ENCODE measurements around the gene GEMIN7.

GEMIN7 gene

DNA sequence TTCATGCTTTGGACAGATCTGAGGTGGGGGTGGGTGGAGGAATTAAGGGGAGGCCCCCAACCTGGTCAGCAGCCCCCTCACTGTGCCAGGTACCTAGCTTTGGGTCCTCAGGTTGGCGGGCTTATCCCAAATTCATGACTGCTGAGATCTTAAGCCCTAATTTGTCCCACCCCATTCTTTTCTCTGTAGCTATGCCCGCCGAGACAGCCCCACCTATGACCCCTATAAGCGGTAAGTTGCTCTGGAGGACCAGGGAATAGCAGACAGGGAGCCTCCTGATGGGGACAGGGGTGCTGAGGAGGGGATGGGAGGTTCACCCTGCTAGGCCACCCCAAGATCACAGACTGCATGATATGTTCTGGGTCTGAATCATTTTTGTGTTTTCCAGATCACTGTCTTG is 17.1 kb upstream of the GEMIN7 start:
- no peak for DNase-seq (ENCODE audit: low read depth)
- TF ChIP-seq, protein P1, sequence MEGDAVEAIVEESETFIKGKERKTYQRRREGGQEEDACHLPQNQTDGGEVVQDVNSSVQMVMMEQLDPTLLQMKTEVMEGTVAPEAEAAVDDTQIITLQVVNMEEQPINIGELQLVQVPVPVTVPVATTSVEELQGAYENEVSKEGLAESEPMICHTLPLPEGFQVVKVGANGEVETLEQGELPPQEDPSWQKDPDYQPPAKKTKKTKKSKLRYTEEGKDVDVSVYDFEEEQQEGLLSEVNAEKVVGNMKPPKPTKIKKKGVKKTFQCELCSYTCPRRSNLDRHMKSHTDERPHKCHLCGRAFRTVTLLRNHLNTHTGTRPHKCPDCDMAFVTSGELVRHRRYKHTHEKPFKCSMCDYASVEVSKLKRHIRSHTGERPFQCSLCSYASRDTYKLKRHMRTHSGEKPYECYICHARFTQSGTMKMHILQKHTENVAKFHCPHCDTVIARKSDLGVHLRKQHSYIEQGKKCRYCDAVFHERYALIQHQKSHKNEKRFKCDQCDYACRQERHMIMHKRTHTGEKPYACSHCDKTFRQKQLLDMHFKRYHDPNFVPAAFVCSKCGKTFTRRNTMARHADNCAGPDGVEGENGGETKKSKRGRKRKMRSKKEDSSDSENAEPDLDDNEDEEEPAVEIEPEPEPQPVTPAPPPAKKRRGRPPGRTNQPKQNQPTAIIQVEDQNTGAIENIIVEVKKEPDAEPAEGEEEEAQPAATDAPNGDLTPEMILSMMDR (IDR thresholded peaks at IDR 0.05; ENCODE audit: insufficient read depth, low read depth, low read length, missing control alignments): no peak

GRCh38 chr19:45063851-45064801 is 14.9 kb upstream of the GEMIN7 start:
- TF ChIP-seq, protein P1 (IDR thresholded peaks at IDR 0.05; ENCODE audit: insufficient read depth, low read depth, low read length, missing control alignments): no peak

More for the DNA sequence above, 17.1 kb upstream of the GEMIN7 start:
- no peak overlapping the region for H3K4me3 ChIP-seq (ENCODE audit: low read length)

DNA sequence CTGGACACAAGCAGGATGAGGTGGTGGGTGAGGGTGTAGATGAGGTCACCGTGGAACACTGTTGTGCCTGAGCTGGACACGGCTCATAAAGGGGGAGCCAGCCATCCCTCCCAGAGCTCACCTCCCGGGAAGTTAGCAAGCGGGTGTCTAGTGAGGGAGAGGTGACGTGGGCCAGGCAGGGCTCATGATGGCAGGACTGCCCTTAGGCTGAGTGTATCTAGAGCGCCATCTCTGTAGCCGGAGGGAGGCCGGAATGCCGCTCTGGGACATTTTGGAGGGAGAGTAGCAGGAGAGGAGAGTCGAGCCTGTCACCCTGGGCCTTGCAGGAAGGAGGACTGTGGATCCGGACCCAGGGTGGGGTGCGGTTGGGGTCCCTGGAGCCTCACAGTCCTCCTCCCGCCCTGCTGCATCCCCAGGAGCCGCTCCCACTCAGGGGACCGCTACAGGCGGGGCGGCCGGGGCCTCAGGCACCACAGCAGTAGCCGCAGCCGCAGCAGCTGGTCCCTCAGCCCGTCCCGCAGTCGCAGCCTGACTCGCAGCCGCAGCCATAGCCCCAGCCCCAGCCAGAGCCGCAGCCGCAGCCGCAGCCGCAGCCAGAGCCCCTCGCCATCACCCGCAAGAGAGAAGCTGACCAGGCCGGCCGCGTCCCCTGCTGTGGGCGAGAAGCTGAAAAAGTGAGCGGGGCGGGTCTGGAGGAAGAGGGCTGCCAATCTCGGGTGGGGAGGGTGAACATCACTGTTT is 12.0 kb upstream of the GEMIN7 start:
- no peak for DNase-seq (ENCODE audit: low read depth)
- TF ChIP-seq, protein P1 (IDR thresholded peaks at IDR 0.05; ENCODE audit: insufficient read depth, low read depth, low read length, missing control alignments): no peak
- no peak overlapping the region for H3K4me3 ChIP-seq (ENCODE audit: low read length)

More at GRCh38 chr19:45063851-45064801, 14.9 kb upstream of the GEMIN7 start:
- DNase-seq (ENCODE audit: low read depth): no peak
- no peak overlapping the region for H3K4me3 ChIP-seq (ENCODE audit: low read length)

- no peak for DNase-seq (ENCODE audit: low read depth)
- no peak overlapping the region for H3K4me3 ChIP-seq (ENCODE audit: low read length)
- TF ChIP-seq, protein P1 (IDR thresholded peaks at IDR 0.05; ENCODE audit: insufficient read depth, low read depth, low read length, missing control alignments): no peak
Measured at GRCh38 chr19:45068041-45068440, 11.0 kb upstream of the GEMIN7 start.

DNA sequence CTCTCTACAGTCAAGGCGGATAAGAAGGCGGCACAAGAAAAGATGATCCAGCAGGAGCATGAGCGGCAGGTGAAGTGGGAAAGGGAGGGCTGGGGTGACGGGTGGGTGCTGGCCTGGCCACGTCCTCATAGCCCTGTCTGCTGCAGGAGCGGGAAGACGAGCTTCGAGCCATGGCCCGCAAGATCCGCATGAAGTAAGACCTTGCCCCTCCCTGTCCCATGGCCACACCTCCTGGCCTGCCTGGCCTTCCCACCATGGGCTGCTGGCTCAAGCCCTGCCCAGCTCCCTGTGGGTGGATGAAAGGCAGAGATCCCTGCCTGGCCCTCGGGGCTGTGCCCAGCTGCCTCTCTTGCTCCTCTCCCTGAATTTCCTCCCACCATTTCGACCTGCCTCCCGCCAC is 10.0 kb upstream of the GEMIN7 start:
- peak; percentile 50 for DNase-seq (ENCODE audit: low read depth)
- H3K4me3 ChIP-seq (ENCODE audit: low read length): no peak overlapping the region
- TF ChIP-seq, protein P1 (IDR thresholded peaks at IDR 0.05; ENCODE audit: insufficient read depth, low read depth, low read length, missing control alignments): no peak

DNA sequence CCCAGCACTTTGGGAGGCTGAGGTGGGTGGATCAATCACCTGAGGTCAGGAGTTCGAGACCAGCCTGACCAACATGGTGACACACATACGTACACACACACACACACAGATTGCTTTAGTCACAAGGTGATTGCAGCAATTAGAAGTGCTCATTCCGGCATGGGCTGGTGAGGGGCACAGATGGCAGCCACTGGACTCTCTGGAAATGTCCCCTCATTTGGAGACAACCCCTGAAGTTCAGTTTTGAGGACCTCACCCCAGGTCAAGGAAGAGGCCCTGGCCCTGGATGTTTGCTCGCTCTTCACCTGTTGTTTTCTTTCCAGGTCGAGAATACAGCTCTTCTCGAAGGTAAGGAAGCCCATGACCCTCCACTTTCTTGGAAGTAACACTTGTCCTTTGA is 8.8 kb upstream of the GEMIN7 start:
- H3K4me3 ChIP-seq (ENCODE audit: low read length): no peak overlapping the region
- TF ChIP-seq, protein P1 (IDR thresholded peaks at IDR 0.05; ENCODE audit: insufficient read depth, low read depth, low read length, missing control alignments): no peak
- no peak for DNase-seq (ENCODE audit: low read depth)

All from epithelial cell of esophagus (primary cell).